ENCODE results near the gene PSMD12.
"Not testable (repeated sequence)": the region's sequence is repeated elsewhere in the genome, so short reads cannot be mapped to it uniquely, and the experiment has no call there.

Gene PSMD12

DNA sequence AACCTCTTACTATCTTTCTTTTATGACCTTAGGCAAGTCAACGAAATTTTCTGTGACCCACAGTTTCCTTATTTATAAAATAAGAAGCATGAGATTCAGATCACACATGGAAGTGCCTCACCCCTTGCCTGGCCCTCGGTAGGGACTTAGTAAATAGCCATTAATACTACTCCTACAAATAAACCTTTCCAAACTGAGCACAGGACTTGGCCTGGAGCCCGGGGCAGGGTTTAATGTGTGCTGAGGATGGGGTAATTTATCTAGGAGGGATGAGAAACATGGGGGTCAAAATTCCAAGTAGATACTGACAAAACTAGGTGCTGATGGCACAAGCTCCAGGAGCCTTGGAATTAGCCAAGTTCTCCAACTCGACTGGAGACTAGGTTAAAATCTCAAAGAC is 45.7 kb upstream of the PSMD12 start:
- no peak for TF ChIP-seq EZH2phosphoT487 (IDR thresholded peaks at IDR 0.05; ENCODE audit: borderline replicate concordance, low read length)
- TF ChIP-seq, protein P1, sequence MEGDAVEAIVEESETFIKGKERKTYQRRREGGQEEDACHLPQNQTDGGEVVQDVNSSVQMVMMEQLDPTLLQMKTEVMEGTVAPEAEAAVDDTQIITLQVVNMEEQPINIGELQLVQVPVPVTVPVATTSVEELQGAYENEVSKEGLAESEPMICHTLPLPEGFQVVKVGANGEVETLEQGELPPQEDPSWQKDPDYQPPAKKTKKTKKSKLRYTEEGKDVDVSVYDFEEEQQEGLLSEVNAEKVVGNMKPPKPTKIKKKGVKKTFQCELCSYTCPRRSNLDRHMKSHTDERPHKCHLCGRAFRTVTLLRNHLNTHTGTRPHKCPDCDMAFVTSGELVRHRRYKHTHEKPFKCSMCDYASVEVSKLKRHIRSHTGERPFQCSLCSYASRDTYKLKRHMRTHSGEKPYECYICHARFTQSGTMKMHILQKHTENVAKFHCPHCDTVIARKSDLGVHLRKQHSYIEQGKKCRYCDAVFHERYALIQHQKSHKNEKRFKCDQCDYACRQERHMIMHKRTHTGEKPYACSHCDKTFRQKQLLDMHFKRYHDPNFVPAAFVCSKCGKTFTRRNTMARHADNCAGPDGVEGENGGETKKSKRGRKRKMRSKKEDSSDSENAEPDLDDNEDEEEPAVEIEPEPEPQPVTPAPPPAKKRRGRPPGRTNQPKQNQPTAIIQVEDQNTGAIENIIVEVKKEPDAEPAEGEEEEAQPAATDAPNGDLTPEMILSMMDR (IDR thresholded peaks at IDR 0.05; ENCODE audit: low read depth, low read length, poor library complexity, severe bottlenecking): no peak
- H3K27ac ChIP-seq (ENCODE audit: low read depth, low read length): no peak overlapping the region
- H3K79me2 ChIP-seq (ENCODE audit: control insufficient read depth, low read length): no peaks in the 10 kb centered on the region; the same call in 1 of the 2 replicates
- no peaks in the 10 kb centered on the region for H3K9me2 ChIP-seq (replicated peaks; ENCODE audit: control insufficient read depth, low read length)
- H3K4me1 ChIP-seq (ENCODE audit: control insufficient read depth, low read length): peaks cover 12% of the 10 kb centered on the region
- H3K27me3 ChIP-seq (ENCODE audit: control insufficient read depth, low read length): no peaks in the 10 kb centered on the region
- H3F3A ChIP-seq (ENCODE audit: control insufficient read depth, insufficient read depth): no peaks in the 10 kb centered on the region
- no peaks in the 10 kb centered on the region for H3K36me3 ChIP-seq (ENCODE audit: control insufficient read depth, low read length)
- H3K9me3 ChIP-seq (ENCODE audit: control insufficient read depth, insufficient read depth, low read length): no peaks in the 10 kb centered on the region
- no peak overlapping the region for H3K4me2 ChIP-seq (ENCODE audit: low read length)
- no peaks in the 10 kb centered on the region for H4K20me1 ChIP-seq (ENCODE audit: control insufficient read depth, insufficient read depth, low read depth, low read length)
- H3K4me3 ChIP-seq (ENCODE audit: low read length): no peak overlapping the region

DNA sequence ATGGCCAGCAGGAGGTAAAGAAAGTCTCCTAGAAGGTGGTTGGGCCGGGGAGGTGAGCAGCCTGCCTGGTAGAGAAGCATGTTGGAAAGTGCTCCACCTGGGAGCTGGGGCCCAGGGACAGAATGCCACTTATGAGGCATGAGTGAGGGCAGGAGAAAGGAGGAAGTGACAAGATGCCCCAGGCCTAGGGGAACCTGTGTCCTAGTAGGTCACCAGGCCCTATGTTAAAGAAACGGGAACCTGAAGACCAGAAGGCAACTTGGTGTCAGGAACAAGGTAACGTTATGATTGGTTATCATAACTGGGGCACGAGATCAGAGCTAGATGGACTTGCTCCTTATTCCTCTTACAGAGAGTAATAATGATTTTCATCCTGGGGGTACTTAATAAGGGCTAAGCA is 45.0 kb upstream of the PSMD12 start:
- TF ChIP-seq, protein P1 (IDR thresholded peaks at IDR 0.05; ENCODE audit: low read depth, low read length, poor library complexity, severe bottlenecking): no peak
- TF ChIP-seq EZH2phosphoT487 (IDR thresholded peaks at IDR 0.05; ENCODE audit: borderline replicate concordance, low read length): no peak
- no peak overlapping the region for H3K4me2 ChIP-seq (ENCODE audit: low read length)
- no peaks in the 10 kb centered on the region; the same call in 1 of the 2 replicates for H3K79me2 ChIP-seq (ENCODE audit: control insufficient read depth, low read length)
- no peaks in the 10 kb centered on the region for H3K27me3 ChIP-seq (ENCODE audit: control insufficient read depth, low read length)
- H4K20me1 ChIP-seq (ENCODE audit: control insufficient read depth, insufficient read depth, low read depth, low read length): no peaks in the 10 kb centered on the region
- H3K9me2 ChIP-seq (replicated peaks; ENCODE audit: control insufficient read depth, low read length): no peaks in the 10 kb centered on the region
- no peaks in the 10 kb centered on the region for H3K36me3 ChIP-seq (ENCODE audit: control insufficient read depth, low read length)
- no peaks in the 10 kb centered on the region for H3F3A ChIP-seq (ENCODE audit: control insufficient read depth, insufficient read depth)
- no peaks in the 10 kb centered on the region for H3K9me3 ChIP-seq (ENCODE audit: control insufficient read depth, insufficient read depth, low read length)
- H3K4me1 ChIP-seq (ENCODE audit: control insufficient read depth, low read length): peaks cover 18% of the 10 kb centered on the region
- H3K27ac ChIP-seq (ENCODE audit: low read depth, low read length): no peak overlapping the region
- no peak overlapping the region for H3K4me3 ChIP-seq (ENCODE audit: low read length)

DNA sequence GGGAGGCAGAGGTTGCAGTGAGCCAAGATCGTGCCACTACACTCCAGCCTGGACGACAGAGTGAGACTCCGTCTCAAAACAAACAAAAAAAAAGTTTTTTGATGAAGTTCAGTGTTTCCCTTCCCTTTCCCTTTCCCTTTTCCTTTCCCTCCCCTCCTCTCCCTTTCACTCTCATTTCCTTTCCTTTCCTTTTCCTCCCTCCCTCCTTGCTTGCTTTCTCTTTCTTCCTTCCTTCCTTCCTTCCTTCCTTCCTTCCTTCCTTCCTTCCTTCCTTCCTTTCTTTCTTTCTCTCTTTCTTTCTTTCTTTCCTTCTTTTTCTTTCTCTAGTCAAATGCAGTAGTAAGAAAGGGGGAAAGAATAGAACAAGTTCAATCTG is 42.1 kb upstream of the PSMD12 start:
- H3K27ac ChIP-seq (ENCODE audit: low read depth, low read length); H3K79me2 ChIP-seq (ENCODE audit: control insufficient read depth, low read length); H3K36me3 ChIP-seq (ENCODE audit: control insufficient read depth, low read length); H3K4me3 ChIP-seq (ENCODE audit: low read length); H3K9me2 ChIP-seq (replicated peaks; ENCODE audit: control insufficient read depth, low read length); H3F3A ChIP-seq (ENCODE audit: control insufficient read depth, insufficient read depth); H3K4me2 ChIP-seq (ENCODE audit: low read length); H3K27me3 ChIP-seq (ENCODE audit: control insufficient read depth, low read length); H3K9me3 ChIP-seq (ENCODE audit: control insufficient read depth, insufficient read depth, low read length); H4K20me1 ChIP-seq (ENCODE audit: control insufficient read depth, insufficient read depth, low read depth, low read length): not testable (repeated sequence)
- H3K4me1 ChIP-seq (ENCODE audit: control insufficient read depth, low read length): peaks cover 35% of the 10 kb centered on the region

GRCh38 chr17:67403483-67403882 is 37.1 kb upstream of the PSMD12 start:
- Histone ChIP-seq H3K4me3 (ENCODE audit: low read length) (peak overlapping the region; percentile 69), H3K4me1 (ENCODE audit: control insufficient read depth, low read length) (peaks cover 83% of the 10 kb centered on the region), H3K9me3 (ENCODE audit: control insufficient read depth, insufficient read depth, low read length) (no peaks in the 10 kb centered on the region), H3K9me2 (replicated peaks; ENCODE audit: control insufficient read depth, low read length) (no peaks in the 10 kb centered on the region), H3F3A (ENCODE audit: control insufficient read depth, insufficient read depth) (peaks cover 22% of the 10 kb centered on the region), H4K20me1 (ENCODE audit: control insufficient read depth, insufficient read depth, low read depth, low read length) (no peaks in the 10 kb centered on the region), H3K27ac (ENCODE audit: low read depth, low read length) (peak overlapping the region; percentile 84), H3K79me2 (ENCODE audit: control insufficient read depth, low read length) (peaks cover 37% of the 10 kb centered on the region), H3K27me3 (ENCODE audit: control insufficient read depth, low read length) (no peaks in the 10 kb centered on the region), H3K36me3 (ENCODE audit: control insufficient read depth, low read length) (no peaks in the 10 kb centered on the region), H3K4me2 (ENCODE audit: low read length) (peak overlapping the region; percentile 81)
- TF ChIP-seq EZH2phosphoT487 (IDR thresholded peaks at IDR 0.05; ENCODE audit: borderline replicate concordance, low read length): no peak
- TF ChIP-seq, protein P1 (IDR thresholded peaks at IDR 0.05; ENCODE audit: low read depth, low read length, poor library complexity, severe bottlenecking): no peak
